B cell (primary cell): Measurements from ENCODE around the gene SUV39H2.

Experiments
- CTCF ChIP-seq: fragments of 200-600 bp; IDR thresholded peaks from one replicate; pipeline ENCODE4 v1.8.0; 2022; ENCODE audit warnings: antibody characterized with exemption, mild to moderate bottlenecking
- EZH2 ChIP-seq: IDR thresholded peaks from 2 replicates; pipeline ENCODE4 v1.6.1; 2012; ENCODE audit warnings: borderline replicate concordance, low read depth, mild to moderate bottlenecking, moderate library complexity, low read length; ENCODE audit not compliant: insufficient read depth, poor library complexity, severe bottlenecking

GRCh38 chr10:14909101-14909500 is 30.4 kb downstream of the SUV39H2 start:
- TF ChIP-seq CTCF, result no peak
- no peak for TF ChIP-seq EZH2
